GM18907 (cell line): ENCODE results near the gene HS2ST1.

ENCODE experiments used
- ATAC-seq: cut with Tn5 transposase; IDR thresholded peaks from one replicate; pipeline ENCODE4 v1.9.1; 2021; ENCODE audit warnings: mild to moderate bottlenecking, moderate library complexity; ENCODE audit not compliant: unreplicated experiment

HS2ST1 gene

GRCh38 chr1:87132284-87132870, 217.9 kb downstream of the HS2ST1 start:
- ATAC-seq = peak; percentile 37

GRCh38 chr1:87134061-87134460, 219.6 kb downstream of the HS2ST1 start:
- no peak for ATAC-seq

GRCh38 chr1:87134625-87135328, 220.3 kb downstream of the HS2ST1 start:
- ATAC-seq = no peak

GRCh38 chr1:87135329-87135712, 220.9 kb downstream of the HS2ST1 start:
- ATAC-seq = no peak

GRCh38 chr1:87136607-87137341, 222.3 kb downstream of the HS2ST1 start:
- no peak for ATAC-seq

GRCh38 chr1:87137342-87137739, 222.9 kb downstream of the HS2ST1 start:
- no peak for ATAC-seq

- ATAC-seq = no peak
Measured at GRCh38 chr1:87140831-87141540, 226.6 kb downstream of the HS2ST1 start.

- no peak for ATAC-seq
Measured at GRCh38 chr1:87141556-87141955, 227.1 kb downstream of the HS2ST1 start.

GRCh38 chr1:87143413-87144135, 229.1 kb downstream of the HS2ST1 start:
- ATAC-seq = no peak

GRCh38 chr1:87144316-87144895, 230.0 kb downstream of the HS2ST1 start:
- ATAC-seq = no peak

- no peak for ATAC-seq
Measured at GRCh38 chr1:87144981-87145380, 230.5 kb downstream of the HS2ST1 start.

GRCh38 chr1:87146538-87146937, 232.1 kb downstream of the HS2ST1 start:
- ATAC-seq = no peak

- no peak for ATAC-seq
Measured at GRCh38 chr1:87146986-87147385, 232.6 kb downstream of the HS2ST1 start.

GRCh38 chr1:87147851-87148250, 233.4 kb downstream of the HS2ST1 start:
- no peak for ATAC-seq

GRCh38 chr1:87148661-87149060, 234.2 kb downstream of the HS2ST1 start:
- ATAC-seq = no peak

GRCh38 chr1:87149241-87150041, 235.0 kb downstream of the HS2ST1 start:
- no peak for ATAC-seq

GRCh38 chr1:87150143-87150542, 235.7 kb downstream of the HS2ST1 start:
- no peak for ATAC-seq

- ATAC-seq = peak; percentile 85
Measured at GRCh38 chr1:87151500-87152421, 237.3 kb downstream of the HS2ST1 start.

GRCh38 chr1:87154384-87154783, 239.9 kb downstream of the HS2ST1 start:
- ATAC-seq = no peak
